GM18526 (cell line): ENCODE results near the gene PBX2.

ENCODE experiments used
- POLR2A ChIP-seq: IDR thresholded peaks from 3 replicates; pipeline ENCODE4 v1.6.1; 2011; ENCODE audit not compliant: insufficient read length; ENCODE audit errors: extremely low read depth

Gene PBX2

DNA sequence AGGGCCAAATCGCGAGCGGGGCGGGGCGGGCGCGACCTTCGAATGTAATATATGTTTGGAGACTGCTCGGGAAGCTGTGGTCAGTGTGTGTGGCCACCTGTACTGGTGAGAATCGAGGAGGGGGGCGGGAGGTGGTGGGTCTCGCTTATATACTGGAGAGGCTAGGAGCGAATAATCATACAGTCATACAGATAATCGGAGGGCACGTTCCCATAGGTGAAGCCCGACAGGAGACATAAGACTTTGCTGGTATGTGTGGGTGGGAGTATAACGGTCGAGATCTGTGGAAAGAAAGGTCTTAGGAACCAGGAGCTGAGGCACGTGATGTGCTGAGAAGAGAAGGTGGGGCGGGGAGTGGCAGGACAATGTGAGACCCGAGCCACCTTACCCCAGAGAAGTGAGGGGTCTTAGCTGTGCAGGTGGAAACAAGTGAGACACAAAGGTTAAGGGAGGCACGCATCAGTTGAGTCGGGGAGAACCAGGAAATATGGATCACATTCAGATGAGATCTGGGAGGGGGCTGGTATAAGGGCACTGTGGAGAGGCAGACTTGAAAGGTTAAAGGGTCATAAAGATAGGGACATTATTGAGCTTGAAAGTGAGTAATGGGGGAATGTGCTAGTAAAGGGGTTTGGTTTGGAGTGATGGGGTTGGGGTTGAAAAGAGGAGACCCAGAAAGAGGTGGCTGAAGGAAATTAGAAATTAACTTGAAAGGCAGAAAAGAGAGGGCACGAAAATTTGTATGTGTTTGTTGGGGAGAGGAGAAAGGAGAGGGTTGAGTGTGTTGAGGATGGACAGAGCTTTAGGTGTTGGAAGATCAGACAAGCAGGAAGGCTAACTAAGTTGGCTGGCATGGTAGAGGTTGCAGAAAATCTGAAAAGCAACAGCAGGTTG lies 11.2 kb downstream of the PBX2 start:
- TF ChIP-seq POLR2A = no peak

DNA sequence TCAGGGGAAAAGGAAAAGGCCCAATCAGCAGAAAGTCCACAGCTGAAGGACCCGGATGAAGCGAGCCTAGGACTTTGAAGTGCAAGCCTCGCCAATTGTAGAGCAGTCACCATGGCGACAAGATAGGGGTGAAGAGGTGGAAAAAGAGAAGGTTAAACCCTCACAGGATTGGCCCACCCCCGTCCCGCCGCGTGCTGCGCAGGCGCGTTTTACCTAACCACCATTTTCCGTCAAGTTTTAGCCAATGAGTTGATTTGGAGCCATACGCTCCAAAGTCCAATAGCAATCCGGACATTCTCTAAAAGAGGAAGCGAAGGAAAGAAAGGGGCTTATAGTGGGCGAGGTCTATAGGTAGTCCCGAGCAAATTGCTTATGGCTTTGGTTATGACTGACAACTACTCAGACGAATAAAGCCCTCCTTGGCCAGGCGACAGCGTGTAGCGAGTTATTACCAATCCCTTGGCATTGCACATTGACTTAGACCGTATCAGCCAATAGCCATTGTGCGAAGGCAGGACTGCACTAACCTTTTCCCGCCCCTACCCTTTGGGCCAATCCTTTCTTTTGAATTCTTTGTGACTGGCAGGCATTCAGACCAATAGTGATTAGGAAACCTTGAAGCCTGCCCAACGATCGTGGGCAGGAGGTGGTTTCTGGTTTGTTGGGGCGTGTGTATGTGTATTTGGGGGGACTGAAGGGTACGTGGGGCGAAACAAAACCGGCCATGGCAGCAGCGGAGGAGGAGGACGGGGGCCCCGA lies 12.0 kb downstream of the PBX2 start, which contains the start of gene RNF5:
Gene RNF5 (plus strand): TSS at position 618 of the 759 bp plus-strand sequence. CDS start 107 bp downstream, at position 725.
- TF ChIP-seq POLR2A = peak; percentile 17

GRCh38 chr6:32177183-32177787 lies 12.7 kb downstream of the PBX2 start:
- TF ChIP-seq POLR2A = no peak

- TF ChIP-seq POLR2A = no peak
Observed at GRCh38 chr6:32176476-32177182, 13.4 kb downstream of the PBX2 start.

DNA sequence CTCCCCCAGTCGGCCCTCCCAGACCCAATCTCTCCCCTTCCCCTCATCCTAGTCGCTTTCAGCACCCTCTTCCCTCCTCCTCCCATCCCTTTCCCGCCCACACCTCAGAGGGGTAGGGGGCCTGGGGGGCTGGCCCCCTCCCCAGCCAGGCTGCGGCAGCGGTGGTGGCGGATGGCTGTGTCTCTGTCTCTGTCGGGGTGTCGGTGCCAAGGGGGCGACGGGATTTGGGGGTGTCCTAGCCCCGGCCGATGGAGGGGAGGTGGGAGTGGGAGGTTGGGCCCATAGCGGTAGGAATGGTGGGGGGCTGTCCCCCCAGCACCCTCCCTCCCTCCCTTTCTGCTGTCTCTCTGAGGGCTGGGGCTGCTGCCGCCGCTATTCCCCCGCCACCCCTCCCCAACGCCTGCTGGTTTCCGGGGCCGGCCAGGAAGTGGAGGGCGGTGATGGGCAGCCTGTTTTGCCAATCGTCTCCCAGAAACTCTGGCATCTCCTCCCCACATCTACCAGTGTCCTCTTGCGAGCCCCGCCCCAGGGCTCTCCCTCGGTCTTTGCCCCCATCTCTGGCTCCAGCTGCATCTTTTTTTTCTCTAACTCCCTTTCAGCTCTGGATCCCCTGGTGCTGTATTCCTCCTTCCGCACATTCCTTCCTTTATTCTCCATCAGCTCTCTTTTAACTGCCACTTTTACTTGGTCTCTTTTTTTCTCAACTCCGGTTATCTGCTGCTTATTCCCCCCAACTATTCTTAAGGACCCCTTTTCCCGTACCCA lies 14.1 kb downstream of the PBX2 start, which contains the start of gene AGPAT1:
Gene AGPAT1 (minus strand): TSS at position 374 of the 765 bp plus-strand sequence. CDS start 4,588 bp downstream, outside the sequence.
- TF ChIP-seq POLR2A = peak; percentile 62

- no peak for TF ChIP-seq POLR2A
Observed at GRCh38 chr6:32175322-32175710, 14.7 kb downstream of the PBX2 start.

DNA sequence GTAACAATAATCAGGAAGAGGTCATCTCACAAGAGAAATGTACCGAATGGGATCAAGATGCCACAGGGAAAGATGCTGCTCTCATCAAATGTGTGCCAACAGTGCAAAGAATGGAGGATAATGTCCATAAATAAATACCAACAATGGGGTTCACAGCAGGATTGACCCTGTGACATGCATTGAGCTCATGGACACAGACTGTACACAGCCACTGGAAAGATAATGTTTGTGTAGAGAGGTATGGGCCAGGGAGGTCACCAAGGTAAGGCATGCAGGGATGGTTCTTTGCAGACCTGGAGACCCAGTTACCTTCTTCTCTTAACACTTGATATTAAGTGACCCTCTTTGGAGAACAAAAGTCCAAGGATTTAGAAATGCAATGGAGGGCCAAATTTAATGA lies 15.6 kb downstream of the PBX2 start:
- TF ChIP-seq POLR2A = no peak

GRCh38 chr6:32173051-32173727 lies 16.8 kb downstream of the PBX2 start:
- no peak for TF ChIP-seq POLR2A

- TF ChIP-seq POLR2A = no peak
Observed at GRCh38 chr6:32171234-32171633, 18.8 kb downstream of the PBX2 start.

DNA sequence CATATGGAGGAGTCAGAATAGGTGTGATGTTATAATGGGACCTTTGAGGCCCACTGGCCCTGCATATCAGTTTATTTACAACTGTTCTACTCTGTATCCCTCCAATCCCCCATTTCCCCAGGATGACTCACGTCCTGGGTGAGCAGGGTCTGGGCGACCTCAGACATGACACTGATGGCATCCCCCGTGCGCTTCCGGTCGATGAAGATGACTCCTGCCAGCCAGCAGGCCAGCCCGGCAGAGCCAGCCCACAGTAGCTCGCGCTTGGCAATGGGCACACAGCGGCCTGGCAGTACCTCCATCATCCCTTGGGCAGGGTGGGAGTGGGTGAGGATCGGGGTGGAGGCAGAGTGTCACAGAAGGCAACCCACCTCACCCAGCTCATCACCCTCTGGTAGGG lies 19.7 kb downstream of the PBX2 start:
- TF ChIP-seq POLR2A = no peak

DNA sequence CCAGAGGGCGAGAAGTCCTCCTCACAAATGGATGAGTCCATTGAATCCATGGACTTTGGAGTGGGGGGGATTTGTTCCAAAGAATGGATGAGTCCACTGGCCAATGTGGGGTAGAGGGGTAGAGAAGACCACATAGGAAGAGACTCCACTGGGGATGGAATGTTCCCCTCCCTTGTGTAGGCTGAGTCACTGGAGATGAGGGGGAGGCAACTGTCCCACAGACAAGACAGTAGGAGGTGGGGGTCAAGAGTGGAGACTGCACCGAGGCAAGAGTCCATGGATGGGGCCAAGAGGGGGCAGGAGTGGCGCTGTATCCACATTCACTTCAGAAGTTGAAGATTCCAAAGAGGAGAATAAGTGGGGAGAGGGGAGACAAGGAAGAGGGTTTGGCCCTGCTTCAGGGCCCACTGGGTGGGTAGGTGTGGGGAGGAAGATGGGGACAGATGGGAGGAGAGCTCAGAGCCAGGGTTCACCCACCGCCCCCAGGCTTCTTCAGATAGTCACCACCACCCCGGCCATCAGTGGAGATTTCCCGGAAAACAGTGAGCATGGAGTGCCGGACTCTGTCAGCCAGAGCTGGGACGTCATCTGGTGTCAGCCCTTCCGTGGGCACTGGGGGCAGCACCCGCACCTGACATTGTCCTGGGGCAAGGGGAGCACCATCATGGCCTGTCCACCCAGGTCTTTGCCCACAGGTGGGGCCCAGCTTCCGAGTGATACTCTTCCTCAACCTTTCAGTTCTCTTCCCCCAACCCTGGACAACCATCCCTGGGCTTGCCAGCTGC lies 21.0 kb downstream of the PBX2 start:
- no peak for TF ChIP-seq POLR2A

GRCh38 chr6:32168350-32168749 lies 21.7 kb downstream of the PBX2 start:
- no peak for TF ChIP-seq POLR2A

GRCh38 chr6:32167761-32168262 lies 22.2 kb downstream of the PBX2 start:
- TF ChIP-seq POLR2A = no peak
